HEK293 (cell line): ENCODE data around the gene F5.

Experiments used
- BCL11A ChIP-seq: fragments of 450-650 bp; formaldehyde crosslinking; IDR thresholded peaks from 2 replicates; pipeline ENCODE4 v1.5.1; 2016; ENCODE audit warnings: low read depth, missing biosample characterization, missing genetic modification characterization
- CTCF ChIP-seq: fragments of 450-650 bp; formaldehyde crosslinking; IDR thresholded peaks from 2 replicates; pipeline ENCODE4 v1.5.1; 2016; ENCODE audit warnings: missing biosample characterization, missing genetic modification characterization
- PBX3 ChIP-seq: sonication (generic); formaldehyde crosslinking; IDR thresholded peaks from 2 replicates; pipeline ENCODE4 v1.8.1; 2022; ENCODE audit warnings: mild to moderate bottlenecking, moderate library complexity, missing genetic modification reagents
- PRDM1 ChIP-seq: fragments of 450-650 bp; formaldehyde crosslinking; IDR thresholded peaks from 2 replicates; pipeline ENCODE4; 2016; ENCODE audit warnings: missing biosample characterization, missing genetic modification characterization
- YY1 ChIP-seq: fragments of 450-650 bp; formaldehyde crosslinking; IDR thresholded peaks from 2 replicates; pipeline ENCODE4 v1.5.1; 2018; ENCODE audit warnings: missing biosample characterization, missing genetic modification characterization
- ZBTB7A ChIP-seq: fragments of 450-650 bp; formaldehyde crosslinking; IDR thresholded peaks from 2 replicates; pipeline ENCODE4 v1.5.1; 2016; ENCODE audit warnings: low read depth, missing biosample characterization, missing genetic modification characterization
- ZFP41 ChIP-seq: fragments of 450-650 bp; formaldehyde crosslinking; IDR thresholded peaks from 2 replicates; pipeline ENCODE4 v1.5.1; 2016; ENCODE audit warnings: missing biosample characterization, missing genetic modification characterization, borderline replicate concordance
- ZNF335 ChIP-seq: fragments of 450-650 bp; formaldehyde crosslinking; conservative IDR thresholded peaks from 2 replicates; pipeline ENCODE4 v1.5.1; 2016; ENCODE audit warnings: missing biosample characterization, missing genetic modification characterization
- ZNF558 ChIP-seq: fragments of 450-650 bp; formaldehyde crosslinking; IDR thresholded peaks from 2 replicates; pipeline ENCODE4 v1.5.1; 2016; ENCODE audit warnings: missing biosample characterization, missing genetic modification characterization
- ZNF580 ChIP-seq: fragments of 450-650 bp; formaldehyde crosslinking; IDR thresholded peaks from 2 replicates; pipeline ENCODE4 v1.5.1; 2016; ENCODE audit warnings: missing biosample characterization, missing genetic modification characterization
- ZNF639 ChIP-seq: fragments of 450-650 bp; formaldehyde crosslinking; IDR thresholded peaks from 2 replicates; pipeline ENCODE4 v1.5.1; 2016; ENCODE audit warnings: missing biosample characterization, missing genetic modification characterization
- ZNF837 ChIP-seq: fragments of 450-650 bp; formaldehyde crosslinking; IDR thresholded peaks from 2 replicates; pipeline ENCODE4 v1.5.1; 2016; ENCODE audit warnings: missing biosample characterization, missing genetic modification characterization

- no peak for TF ChIP-seq CTCF
- TF ChIP-seq ZNF837 (tag by site-specific recombination): no peak
- no peak for TF ChIP-seq BCL11A (tag by site-specific recombination)
- no peak for TF ChIP-seq ZBTB7A
- no peak for TF ChIP-seq ZNF558 (tag by site-specific recombination)
- no peak for TF ChIP-seq ZNF335 (tag by site-specific recombination)
- TF ChIP-seq PBX3: no peak
- TF ChIP-seq PRDM1 (tag by site-specific recombination): no peak
- TF ChIP-seq YY1: no peak
- no peak for TF ChIP-seq ZNF639 (tag by site-specific recombination)
- no peak for TF ChIP-seq ZNF580 (tag by site-specific recombination)
- no peak for TF ChIP-seq ZFP41 (tag by site-specific recombination)
These were observed 110.4 kb downstream of the F5 start for GRCh38 chr1:169475806-169476387.
